Mesenchymal stem cell (in vitro differentiated cells and primary cell): ENCODE measurements around the gene RNF34.

Experiments used
- DNase-seq: peaks from one replicate; pipeline ENCODE4 v3.0.0-alpha.2; 2013
- H2AFZ ChIP-seq: one replicate; pipeline ENCODE4 v1.6.1; 2013; ENCODE audit warnings: low read depth, mild to moderate bottlenecking, control low read depth, inconsistent platforms, low read length, moderate library complexity
- H2AK5ac ChIP-seq: 2 replicates; pipeline ENCODE4 v1.6.1; 2013; ENCODE audit warnings: low read length, moderate library complexity, mild to moderate bottlenecking, inconsistent platforms; ENCODE audit not compliant: severe bottlenecking
- H2BK120ac ChIP-seq: one replicate; pipeline ENCODE4 v1.6.1; 2013; ENCODE audit warnings: low read depth, mild to moderate bottlenecking, inconsistent platforms, low read length, moderate library complexity
- H2BK12ac ChIP-seq, 2 experiments: one replicate each; pipeline ENCODE4 v1.6.1; 2013; ENCODE audit warnings: inconsistent platforms in 2 of 2, low read length in 2 of 2, mild to moderate bottlenecking in 2 of 2, moderate library complexity in 2 of 2, control low read depth in 1 of 2
- H2BK15ac ChIP-seq: one replicate; pipeline ENCODE4 v1.6.1; 2013; ENCODE audit warnings: mild to moderate bottlenecking, low read depth, inconsistent platforms; ENCODE audit not compliant: poor library complexity, severe bottlenecking
- H2BK5ac ChIP-seq: 2 replicates; pipeline ENCODE4 v1.6.1; 2013; ENCODE audit warnings: low read depth, mild to moderate bottlenecking, low read length, control low read depth, inconsistent platforms; ENCODE audit not compliant: poor library complexity, severe bottlenecking
- H3K14ac ChIP-seq, 2 experiments: one replicate each; pipeline ENCODE4 v1.6.1; 2013; ENCODE audit warnings: inconsistent platforms in 2 of 2, low read length in 2 of 2, control low read depth in 1 of 2, mild to moderate bottlenecking in 1 of 2, moderate library complexity in 1 of 2
- H3K18ac ChIP-seq, 2 experiments: one replicate each; pipeline ENCODE4 v1.6.1; 2013; ENCODE audit warnings: inconsistent platforms in 2 of 2, low read length in 2 of 2, control low read depth in 1 of 2, low read depth in 1 of 2, mild to moderate bottlenecking in 1 of 2
- H3K23ac ChIP-seq, 2 experiments: one replicate each; pipeline ENCODE4 v1.6.1; 2013; ENCODE audit warnings: inconsistent platforms in 2 of 2, low read length in 2 of 2, mild to moderate bottlenecking in 2 of 2, moderate library complexity in 2 of 2, control low read depth in 1 of 2
- H3K27ac ChIP-seq: 2 replicates; pipeline ENCODE4 v1.5.1; 2013; ENCODE audit warnings: mild to moderate bottlenecking, moderate library complexity, low read length, control low read depth, inconsistent platforms; ENCODE audit not compliant: poor library complexity, severe bottlenecking
- H3K27me3 ChIP-seq, 2 experiments: 2 replicates each; pipeline versions ENCODE4 v1.6.1 to v1.7.0; 2013; ENCODE audit warnings: low read length in 2 of 2, mild to moderate bottlenecking in 2 of 2, moderate library complexity in 2 of 2, control low read depth in 1 of 2, inconsistent platforms in 1 of 2; ENCODE audit not compliant: control insufficient read depth in 1 of 2, insufficient read depth in 1 of 2
- H3K36me3 ChIP-seq, 2 experiments: 2 replicates each; pipeline versions ENCODE4 v1.6.1 to v1.7.0; 2013; ENCODE audit warnings: low read length in 2 of 2, control low read depth in 1 of 2, inconsistent platforms in 1 of 2, low read depth in 1 of 2, mild to moderate bottlenecking in 1 of 2; ENCODE audit not compliant: insufficient read depth in 2 of 2, control insufficient read depth in 1 of 2
- H3K4ac ChIP-seq, 2 experiments: one replicate each; pipeline ENCODE4 v1.6.1; 2013; ENCODE audit warnings: inconsistent platforms in 2 of 2, low read length in 2 of 2, mild to moderate bottlenecking in 2 of 2, moderate library complexity in 2 of 2, control low read depth in 1 of 2, low read depth in 1 of 2
- H3K4me1 ChIP-seq: 2 replicates; pipeline ENCODE4 v1.6.1; 2013; ENCODE audit warnings: low read depth, low read length, control low read depth; ENCODE audit not compliant: control insufficient read depth, insufficient read depth
- H3K4me2 ChIP-seq: 2 replicates; pipeline ENCODE4 v1.6.1; 2013; ENCODE audit warnings: low read length, mild to moderate bottlenecking, inconsistent platforms; ENCODE audit not compliant: poor library complexity, severe bottlenecking
- H3K4me3 ChIP-seq, 2 experiments: 2 replicates each; pipeline versions ENCODE4 v1.5.1 to v1.7.0; 2013; ENCODE audit warnings: low read length in 2 of 2, mild to moderate bottlenecking in 2 of 2, control low read depth in 1 of 2, low read depth in 1 of 2; ENCODE audit not compliant: insufficient read depth in 1 of 2
- H3K79me1 ChIP-seq: replicated peaks from 2 replicates; pipeline ENCODE4 v1.6.1; 2013; ENCODE audit warnings: mild to moderate bottlenecking, control low read depth, low read length, inconsistent platforms; ENCODE audit not compliant: poor library complexity, severe bottlenecking
- H3K9ac ChIP-seq: 2 replicates; pipeline ENCODE4 v1.7.0; 2013; ENCODE audit warnings: mild to moderate bottlenecking, low read length, moderate library complexity
- H3K9me3 ChIP-seq: 2 replicates; pipeline ENCODE4 v1.7.0; 2013; ENCODE audit warnings: mild to moderate bottlenecking, low read length; ENCODE audit not compliant: control insufficient read depth
- H4K8ac ChIP-seq: one replicate; pipeline ENCODE4 v1.6.1; 2013; ENCODE audit warnings: inconsistent platforms, mild to moderate bottlenecking, low read length, moderate library complexity
- H4K91ac ChIP-seq: one replicate; pipeline ENCODE4 v1.6.1; 2013; ENCODE audit warnings: mild to moderate bottlenecking, low read length, inconsistent platforms
- WGBS: methylation state at CpG from one replicate; pipeline ENCODE4 v1.1.7; 2013; ENCODE audit warnings: mixed read lengths; 5-methylcytosine and 5-hydroxymethylcytosine counted together

Gene RNF34

GRCh38 chr12:121443911-121444841 lies 44.3 kb downstream of the RNF34 start:
- H2BK5ac ChIP-seq = no peak overlapping the region
- no peak overlapping the region for H3K4me2 ChIP-seq
- no peak overlapping the region for H3K4me3 ChIP-seq
- no peak overlapping the region for H3K18ac ChIP-seq
- no peaks in the 10 kb centered on the region for H3K27me3 ChIP-seq
- peaks cover 30% of the 10 kb centered on the region for H3K79me1 ChIP-seq
- H3K36me3 ChIP-seq = peaks cover 27 to 67% of the 10 kb centered on the region in 2 experiments
- no peak overlapping the region for H2AFZ ChIP-seq
- no peak overlapping the region for H2BK12ac ChIP-seq
- H2BK120ac ChIP-seq = no peak overlapping the region
- DNase-seq = no peak
- no peak overlapping the region for H3K23ac ChIP-seq
- 97% methylated on average over 45 of the region's 45 CpGs for WGBS
- no peaks in the 10 kb centered on the region for H3K9me3 ChIP-seq
- no peak overlapping the region for H2BK15ac ChIP-seq
- H3K9ac ChIP-seq = no peak overlapping the region
- H4K91ac ChIP-seq = no peak overlapping the region
- no peak overlapping the region for H2AK5ac ChIP-seq
- H3K14ac ChIP-seq = no peak overlapping the region
- H3K4me1 ChIP-seq = peaks cover 5% of the 10 kb centered on the region
- no peak overlapping the region for H3K27ac ChIP-seq
- H4K8ac ChIP-seq = no peak overlapping the region
- no peak overlapping the region for H3K4ac ChIP-seq

GRCh38 chr12:121444842-121445202 lies 44.9 kb downstream of the RNF34 start:
- Histone ChIP-seq H3K9ac (no peak overlapping the region), H3K27ac (no peak overlapping the region), H3K4me2 (no peak overlapping the region), H2BK12ac (no peak overlapping the region), H4K8ac (no peak overlapping the region), H3K18ac (no peak overlapping the region), H2BK120ac (no peak overlapping the region), H3K14ac (no peak overlapping the region), H3K4me3 (no peak overlapping the region), H2AK5ac (no peak overlapping the region), H2AFZ (no peak overlapping the region), H3K79me1 (peaks cover 36% of the 10 kb centered on the region), H3K27me3 (no peaks in the 10 kb centered on the region), H2BK15ac (no peak overlapping the region), H2BK5ac (no peak overlapping the region), H4K91ac (no peak overlapping the region), H3K9me3 (no peaks in the 10 kb centered on the region), H3K36me3 (peaks cover 23 to 63% of the 10 kb centered on the region in 2 experiments), H3K4ac (no peak overlapping the region), H3K23ac (no peak overlapping the region), H3K4me1 (peaks cover 5% of the 10 kb centered on the region)
- DNase-seq = no peak
- WGBS = 75% methylated on average over 4 of the region's 4 CpGs

GRCh38 chr12:121446750-121447149 lies 46.8 kb downstream of the RNF34 start:
- H2BK12ac ChIP-seq = no peak overlapping the region
- no peak overlapping the region for H2BK15ac ChIP-seq
- no peak overlapping the region for H4K8ac ChIP-seq
- H3K23ac ChIP-seq = no peak overlapping the region
- no peak overlapping the region for H3K4me3 ChIP-seq
- H2AK5ac ChIP-seq = no peak overlapping the region
- H3K79me1 ChIP-seq = peaks cover 37% of the 10 kb centered on the region
- H3K9ac ChIP-seq = peak overlapping the region; percentile 16
- H3K4ac ChIP-seq = no peak overlapping the region
- no peak overlapping the region for H3K4me2 ChIP-seq
- no peak for DNase-seq
- H3K27ac ChIP-seq = no peak overlapping the region
- H3K4me1 ChIP-seq = peaks cover 5% of the 10 kb centered on the region
- no peak overlapping the region for H2AFZ ChIP-seq
- H2BK5ac ChIP-seq = no peak overlapping the region
- no peaks in the 10 kb centered on the region for H3K27me3 ChIP-seq
- WGBS = 95% methylated on average over 3 of the region's 3 CpGs
- H3K18ac ChIP-seq = no peak overlapping the region
- no peak overlapping the region for H3K14ac ChIP-seq
- peaks cover 4 to 44% of the 10 kb centered on the region in 2 experiments for H3K36me3 ChIP-seq
- H3K9me3 ChIP-seq = no peaks in the 10 kb centered on the region
- H4K91ac ChIP-seq = no peak overlapping the region
- H2BK120ac ChIP-seq = no peak overlapping the region

- Histone ChIP-seq H3K79me1 (peaks cover 37% of the 10 kb centered on the region), H2BK12ac (no peak overlapping the region), H2BK5ac (no peak overlapping the region), H3K9me3 (no peaks in the 10 kb centered on the region), H3K9ac (no peak overlapping the region), H3K18ac (no peak overlapping the region), H3K4me2 (no peak overlapping the region), H2AK5ac (no peak overlapping the region), H2BK15ac (no peak overlapping the region), H3K4me1 (no peaks in the 10 kb centered on the region), H2AFZ (no peak overlapping the region), H3K4me3 (no peak overlapping the region), H3K23ac (no peak overlapping the region), H3K4ac (no peak overlapping the region), H3K14ac (no peak overlapping the region), H3K27me3 (no peaks in the 10 kb centered on the region), H2BK120ac (no peak overlapping the region), H3K36me3 (peaks cover 0 to 39% of the 10 kb centered on the region in 2 experiments), H3K27ac (no peak overlapping the region), H4K91ac (no peak overlapping the region), H4K8ac (no peak overlapping the region)
- no peak for DNase-seq
- WGBS = 94% methylated on average over 16 of the region's 16 CpGs
These were observed 48.9 kb downstream of the RNF34 start for GRCh38 chr12:121448771-121449315.
